Measurements from ENCODE around the gene PIK3C2A.
A peak's percentile ranks its signal among the peaks of the same experiment; 100 is the strongest.

The PIK3C2A gene

GRCh38 chr11:17208257-17208999 lies 642 bp upstream of the PIK3C2A start:
- TF ChIP-seq, protein P1, sequence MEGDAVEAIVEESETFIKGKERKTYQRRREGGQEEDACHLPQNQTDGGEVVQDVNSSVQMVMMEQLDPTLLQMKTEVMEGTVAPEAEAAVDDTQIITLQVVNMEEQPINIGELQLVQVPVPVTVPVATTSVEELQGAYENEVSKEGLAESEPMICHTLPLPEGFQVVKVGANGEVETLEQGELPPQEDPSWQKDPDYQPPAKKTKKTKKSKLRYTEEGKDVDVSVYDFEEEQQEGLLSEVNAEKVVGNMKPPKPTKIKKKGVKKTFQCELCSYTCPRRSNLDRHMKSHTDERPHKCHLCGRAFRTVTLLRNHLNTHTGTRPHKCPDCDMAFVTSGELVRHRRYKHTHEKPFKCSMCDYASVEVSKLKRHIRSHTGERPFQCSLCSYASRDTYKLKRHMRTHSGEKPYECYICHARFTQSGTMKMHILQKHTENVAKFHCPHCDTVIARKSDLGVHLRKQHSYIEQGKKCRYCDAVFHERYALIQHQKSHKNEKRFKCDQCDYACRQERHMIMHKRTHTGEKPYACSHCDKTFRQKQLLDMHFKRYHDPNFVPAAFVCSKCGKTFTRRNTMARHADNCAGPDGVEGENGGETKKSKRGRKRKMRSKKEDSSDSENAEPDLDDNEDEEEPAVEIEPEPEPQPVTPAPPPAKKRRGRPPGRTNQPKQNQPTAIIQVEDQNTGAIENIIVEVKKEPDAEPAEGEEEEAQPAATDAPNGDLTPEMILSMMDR (IDR thresholded peaks at IDR 0.05; ENCODE audit: low read depth, low read length): no peak
- peak overlapping the region; percentile 91 for H3K4me3 ChIP-seq (ENCODE audit: low read depth, low read length)

- TF ChIP-seq, protein P1 (IDR thresholded peaks at IDR 0.05; ENCODE audit: low read depth, low read length): no peak
- peak overlapping the region; percentile 91 for H3K4me3 ChIP-seq (ENCODE audit: low read depth, low read length)
Measured at GRCh38 chr11:17206463-17206862, 1.3 kb downstream of the PIK3C2A start.

DNA sequence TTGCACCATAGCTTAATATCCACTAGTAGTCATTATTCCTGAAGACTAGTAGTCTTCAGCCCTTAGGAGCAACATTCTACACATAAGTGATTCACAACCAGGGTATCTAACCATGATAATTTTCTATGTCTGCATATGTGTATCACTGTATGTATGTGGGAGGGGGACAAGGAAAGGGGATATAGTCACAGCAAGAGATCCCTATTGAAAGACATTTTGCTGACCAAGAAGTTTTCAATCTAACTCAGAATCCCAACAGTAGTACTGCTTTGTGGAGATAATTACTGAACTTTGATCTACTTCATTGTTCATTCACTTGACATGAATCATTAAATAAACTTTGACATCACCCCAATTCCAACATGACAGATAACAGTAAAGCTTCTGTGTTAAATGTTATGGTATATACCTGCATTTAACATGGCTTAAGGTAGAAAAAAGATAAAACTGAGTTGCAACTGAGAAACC lies 10.3 kb downstream of the PIK3C2A start:
- TF ChIP-seq, protein P1 (IDR thresholded peaks at IDR 0.05; ENCODE audit: low read depth, low read length): no peak
- no peak overlapping the region for H3K4me3 ChIP-seq (ENCODE audit: low read depth, low read length)

- TF ChIP-seq, protein P1 (IDR thresholded peaks at IDR 0.05; ENCODE audit: low read depth, low read length): no peak
- no peak overlapping the region for H3K4me3 ChIP-seq (ENCODE audit: low read depth, low read length)
Measured at GRCh38 chr11:17188675-17189074, 19.1 kb downstream of the PIK3C2A start.

GRCh38 chr11:17186932-17187692 lies 20.7 kb downstream of the PIK3C2A start:
- no peak overlapping the region for H3K4me3 ChIP-seq (ENCODE audit: low read depth, low read length)
- TF ChIP-seq, protein P1 (IDR thresholded peaks at IDR 0.05; ENCODE audit: low read depth, low read length): no peak

GRCh38 chr11:17185938-17186337 lies 21.8 kb downstream of the PIK3C2A start:
- TF ChIP-seq, protein P1 (IDR thresholded peaks at IDR 0.05; ENCODE audit: low read depth, low read length): no peak
- no peak overlapping the region for H3K4me3 ChIP-seq (ENCODE audit: low read depth, low read length)
